AML-193 (cell line): Measurements from ENCODE around the gene LARGE1.
"Not testable (repeated sequence)": the region's sequence is repeated elsewhere in the genome, so short reads cannot be mapped to it uniquely, and the experiment has no call there.

ENCODE experiments used
- DNase-seq, 2 experiments: peaks; one replicate each; lab custom pipeline; 2025; lab: John Stamatoyannopoulos, UW

The LARGE1 gene

DNA sequence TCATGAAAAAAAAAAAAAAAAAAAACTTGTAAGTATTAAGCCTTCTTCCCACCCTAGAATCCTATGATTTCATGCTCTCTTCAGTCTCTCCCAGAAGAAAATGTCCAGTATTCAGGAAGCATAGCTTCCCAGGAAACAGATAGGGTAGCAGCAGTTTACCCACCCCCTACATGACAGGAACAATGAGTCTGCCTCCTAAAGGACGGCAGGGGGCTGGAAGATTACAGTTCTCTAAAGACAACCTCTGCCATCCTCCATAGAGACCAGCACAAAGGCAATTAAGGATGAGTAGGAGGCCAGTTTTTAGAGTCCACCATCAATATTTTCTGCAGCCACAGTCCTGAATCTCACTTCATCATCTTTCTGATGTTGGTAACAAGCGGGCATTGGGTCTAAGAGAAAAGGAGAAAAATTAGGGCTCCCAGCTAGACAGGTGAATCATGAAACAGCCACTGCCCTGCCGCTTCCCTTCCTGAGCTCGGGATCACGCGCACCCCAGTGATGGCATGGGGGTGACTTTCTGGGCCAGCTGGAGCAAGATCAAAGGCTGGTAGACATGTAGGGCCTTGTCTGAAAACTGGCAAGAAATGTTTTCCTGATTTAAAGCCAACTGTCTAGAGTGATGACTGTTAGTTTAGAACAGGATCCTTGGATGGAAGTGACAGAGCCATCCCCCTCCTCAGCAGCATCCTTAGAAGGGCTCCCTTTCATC lies 322.8 kb downstream of the LARGE1 start:
- DNase-seq: no peak

DNA sequence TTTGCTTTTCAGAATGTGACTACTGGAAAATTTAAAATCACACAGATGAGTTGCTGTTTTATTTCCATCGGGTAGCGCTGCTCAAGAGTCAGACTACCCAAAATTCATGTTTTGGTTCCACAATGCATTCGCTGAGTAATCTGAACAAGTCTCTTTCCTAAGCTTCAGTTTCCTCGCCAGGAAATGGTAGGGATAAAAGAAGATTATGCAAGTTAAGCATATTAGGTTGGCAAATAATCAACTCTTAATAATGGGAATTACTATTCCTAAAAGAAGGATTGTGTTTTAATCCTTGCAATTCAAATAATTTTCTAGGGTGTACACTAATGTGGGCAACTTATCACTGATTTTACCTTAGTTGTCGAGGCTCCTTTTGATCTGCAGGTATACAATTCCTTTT lies 326.5 kb downstream of the LARGE1 start:
- no peak for DNase-seq

DNA sequence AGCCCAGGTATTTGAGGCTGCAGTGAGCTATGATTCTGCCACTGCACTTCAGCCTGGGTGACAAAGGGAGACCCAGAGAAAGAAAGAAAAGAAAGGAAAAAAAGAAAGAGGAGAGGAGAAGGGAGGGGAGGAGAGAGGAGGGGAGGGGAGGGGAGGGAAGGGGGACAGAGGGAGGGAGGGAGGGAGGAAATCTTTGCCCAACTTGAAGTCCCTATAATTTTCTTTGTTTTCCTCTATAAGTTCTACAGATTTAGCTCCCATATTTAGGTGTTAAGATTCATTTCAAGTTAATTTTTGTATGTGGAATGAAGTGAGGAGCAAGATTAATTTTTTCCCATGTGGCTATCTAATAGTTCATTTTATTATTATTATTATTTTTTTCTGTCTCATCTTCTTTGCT lies 328.3 kb downstream of the LARGE1 start:
- no peak for DNase-seq

DNA sequence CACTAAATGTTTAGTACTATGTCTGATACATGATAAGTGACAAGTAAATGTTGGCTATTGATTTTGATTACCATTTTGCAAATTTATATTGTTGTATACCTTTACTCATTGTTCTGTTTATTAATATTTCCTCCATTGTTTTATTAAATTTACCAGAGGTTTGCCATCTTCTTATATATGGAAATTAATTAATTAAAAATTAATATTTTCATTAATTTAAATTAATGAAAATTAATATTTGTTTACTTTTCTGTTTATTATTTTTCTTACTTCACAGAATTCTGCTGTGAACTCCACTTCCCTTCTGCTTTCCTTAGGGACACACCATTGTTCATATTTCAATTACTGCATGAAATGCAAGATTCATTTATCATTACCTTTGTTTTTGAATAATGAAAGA lies 331.0 kb downstream of the LARGE1 start:
- no peak for DNase-seq

DNA sequence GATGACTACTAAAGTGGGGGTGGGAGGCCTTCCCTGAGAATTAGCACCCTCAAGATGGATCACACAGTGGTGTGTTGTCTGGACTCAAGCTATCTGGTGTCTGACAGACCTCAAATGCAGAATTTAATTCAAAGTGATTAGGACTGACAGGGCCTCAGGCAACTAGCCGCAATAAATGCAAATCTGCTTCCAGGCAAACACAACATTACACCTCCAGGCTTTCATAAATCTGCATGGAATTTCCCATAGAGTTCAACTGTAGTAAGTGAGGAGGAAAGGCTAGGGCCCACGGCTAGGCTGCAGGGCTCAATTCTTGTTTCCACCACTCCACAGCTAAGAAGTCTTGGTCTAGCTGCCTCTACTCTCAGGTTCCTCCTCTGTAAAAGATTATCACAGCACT lies 331.4 kb downstream of the LARGE1 start:
- no peak for DNase-seq

DNA sequence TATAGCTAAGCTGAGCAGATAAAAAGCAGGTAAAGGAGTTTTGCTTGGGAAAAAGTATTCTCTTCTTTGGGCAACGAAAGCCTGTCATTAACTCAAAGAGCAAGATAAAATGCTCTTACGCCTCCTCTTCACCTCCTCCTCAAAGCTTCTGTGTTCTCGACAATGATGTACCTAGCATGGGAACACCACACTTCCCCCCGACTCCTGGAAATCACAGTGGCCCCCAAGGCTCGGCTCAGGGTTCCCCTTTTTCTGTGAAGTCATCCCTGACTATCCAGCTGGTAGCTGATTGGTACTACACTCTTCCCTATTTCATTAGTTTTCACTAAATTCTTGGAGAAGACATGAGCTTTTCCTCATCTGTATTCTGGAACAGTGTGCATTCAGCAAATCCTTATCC lies 336.1 kb downstream of the LARGE1 start:
- no peak for DNase-seq

DNA sequence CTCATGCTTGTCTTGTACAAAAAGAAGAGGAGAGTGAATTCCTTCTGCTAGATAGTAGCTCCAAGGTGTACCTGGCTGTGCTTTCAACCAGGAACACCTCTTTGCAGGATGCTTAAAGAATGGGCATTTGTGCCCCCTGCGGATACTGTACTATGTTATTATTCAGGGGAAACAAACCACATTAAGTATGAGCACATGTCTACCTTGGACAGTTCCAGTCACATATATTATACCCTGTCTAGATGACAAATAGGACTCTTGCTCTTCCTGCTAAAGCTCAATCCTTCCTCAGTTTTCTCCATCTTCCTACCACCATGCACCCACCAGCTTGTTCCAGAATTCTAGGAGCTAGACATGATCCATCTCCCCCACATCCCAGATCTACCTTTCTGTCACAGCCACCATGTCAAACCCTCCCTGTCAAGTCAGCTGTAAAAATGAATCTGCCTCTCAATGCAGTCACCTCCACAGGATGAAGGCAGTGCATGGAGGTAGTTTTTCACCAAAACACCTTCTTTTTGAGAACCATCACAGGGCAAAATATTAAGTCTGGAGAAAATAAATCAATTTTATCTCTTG lies 337.4 kb downstream of the LARGE1 start:
- DNase-seq: no peak

DNA sequence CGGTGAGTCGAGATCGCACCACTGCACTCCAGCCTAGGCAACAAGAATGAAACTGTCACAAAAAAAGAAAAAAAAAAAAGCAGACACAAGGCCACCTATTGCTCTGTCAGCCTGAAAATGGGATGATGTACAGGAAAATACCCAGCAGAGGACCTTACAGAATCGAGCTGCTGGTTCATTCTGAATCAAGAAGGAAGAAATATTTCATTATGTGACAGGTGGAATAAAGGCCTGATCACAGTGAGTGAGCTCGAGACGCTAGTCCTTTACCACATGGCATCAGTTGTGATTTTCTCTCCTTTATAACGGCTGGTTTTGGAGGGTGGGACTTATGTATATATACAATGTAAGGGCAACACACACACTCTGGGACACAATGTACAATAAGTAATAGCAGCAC lies 340.0 kb downstream of the LARGE1 start:
- no peak for DNase-seq

DNA sequence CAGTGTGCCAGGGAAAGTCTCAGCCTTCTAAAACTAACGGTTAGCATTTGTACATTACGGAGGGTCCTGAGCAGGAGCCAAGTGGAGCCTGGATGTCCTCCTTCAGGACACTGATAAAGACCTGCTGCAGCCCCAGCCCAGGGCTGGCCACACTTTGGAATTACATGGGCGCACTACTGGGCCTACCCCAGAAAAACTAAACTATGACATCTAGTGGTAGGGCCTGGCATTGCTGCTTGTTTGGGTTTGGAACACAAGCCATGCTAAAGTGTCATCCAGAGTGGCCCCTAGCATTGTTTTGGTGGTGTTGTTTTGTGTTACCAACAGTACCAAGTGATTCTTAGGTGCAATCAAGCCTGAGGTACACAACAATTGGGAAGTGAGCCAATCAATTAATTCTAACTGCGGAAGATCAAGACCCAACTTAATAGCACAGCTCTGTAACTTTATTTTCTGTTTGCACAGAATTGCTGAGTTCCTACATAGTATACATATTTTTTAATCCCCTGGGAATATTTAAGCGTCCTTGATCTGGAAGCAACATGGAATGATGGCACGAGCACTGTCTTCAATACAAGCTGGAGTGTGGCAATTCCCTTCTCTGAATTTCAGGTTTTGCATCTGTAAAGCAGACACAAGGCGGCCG lies 340.7 kb downstream of the LARGE1 start:
- peak; percentile 10 to 12 for DNase-seq

DNA sequence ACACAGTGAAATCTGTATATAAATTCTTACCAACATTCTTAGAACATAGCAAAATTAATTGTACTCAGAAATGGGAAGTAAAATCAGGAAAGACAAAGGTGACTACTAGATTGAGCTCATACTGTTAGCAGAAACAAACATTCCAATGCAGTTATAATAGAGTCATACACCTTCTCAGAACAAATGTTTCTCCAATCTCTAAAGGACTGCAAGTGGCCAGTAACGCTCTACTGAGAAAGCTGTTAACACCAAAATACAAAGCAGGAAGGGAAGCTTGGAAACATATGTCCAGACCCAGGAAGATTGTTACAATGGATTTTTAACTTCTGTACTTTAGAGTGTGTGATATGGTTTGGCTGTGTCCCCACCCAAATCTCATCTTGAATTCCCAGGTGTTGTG lies 341.5 kb downstream of the LARGE1 start:
- no peak for DNase-seq

DNA sequence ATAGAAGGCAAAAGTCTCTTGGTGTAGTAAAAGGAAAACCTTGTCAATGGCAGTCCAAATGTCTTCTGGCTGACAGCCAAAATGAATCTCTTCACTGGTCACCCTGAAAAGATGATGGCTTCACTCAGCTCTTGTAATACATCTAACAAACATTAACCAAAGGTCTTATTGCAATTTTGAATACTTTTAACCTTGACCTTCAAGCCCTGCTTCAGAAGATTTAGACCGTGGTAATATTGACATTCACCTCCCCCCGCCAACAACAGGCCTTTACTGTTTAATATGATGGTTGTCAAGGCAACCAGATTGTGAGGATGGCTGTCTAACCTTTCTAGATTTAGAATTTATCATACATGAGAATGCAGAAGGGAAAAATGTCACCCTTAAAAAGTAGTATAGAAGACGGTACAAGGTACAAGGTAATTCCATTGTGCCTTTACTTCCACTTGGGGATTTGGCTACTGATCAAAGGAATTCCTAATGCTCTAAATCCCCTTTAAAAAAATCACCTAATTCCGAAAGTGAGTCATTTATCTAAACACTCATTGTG lies 342.3 kb downstream of the LARGE1 start:
- DNase-seq: no peak

DNA sequence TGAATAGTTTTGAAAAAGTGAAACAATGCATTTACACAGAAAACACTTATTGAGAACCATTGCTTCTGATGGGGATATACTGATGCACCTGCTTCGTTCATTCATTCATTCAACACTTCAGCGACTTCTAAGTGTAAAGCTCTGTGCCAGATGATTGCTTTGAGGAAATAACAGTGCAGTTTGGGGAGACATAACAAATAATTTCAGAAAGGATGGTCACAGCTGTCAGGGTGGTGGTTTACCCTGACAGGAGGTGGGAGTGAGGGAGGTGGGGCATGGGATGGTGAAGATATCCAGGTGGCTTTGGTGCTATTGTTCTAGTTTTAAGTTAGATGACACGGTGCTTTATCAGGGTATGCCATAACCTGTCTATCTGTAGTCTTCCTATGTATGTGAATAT lies 344.1 kb downstream of the LARGE1 start:
- no peak for DNase-seq

DNA sequence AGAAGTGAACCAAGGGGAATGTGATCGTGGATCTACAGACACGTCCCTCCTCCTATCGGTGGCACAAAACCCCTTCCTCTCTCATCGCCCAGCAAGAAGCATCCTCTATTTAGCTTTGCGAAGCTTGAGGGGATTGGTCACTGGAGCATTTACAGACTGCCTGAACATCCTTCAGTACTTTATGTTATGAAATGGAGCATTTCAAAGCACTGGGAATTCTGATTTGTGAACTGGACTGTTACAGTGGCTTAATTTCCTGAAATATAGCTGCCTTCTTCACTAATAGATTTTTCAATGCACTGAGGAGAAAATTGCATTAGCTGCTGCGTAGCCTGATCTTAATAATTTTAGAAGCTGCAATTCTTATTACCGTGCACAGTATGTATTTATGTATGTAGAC lies 344.5 kb downstream of the LARGE1 start:
- DNase-seq: no peak

DNA sequence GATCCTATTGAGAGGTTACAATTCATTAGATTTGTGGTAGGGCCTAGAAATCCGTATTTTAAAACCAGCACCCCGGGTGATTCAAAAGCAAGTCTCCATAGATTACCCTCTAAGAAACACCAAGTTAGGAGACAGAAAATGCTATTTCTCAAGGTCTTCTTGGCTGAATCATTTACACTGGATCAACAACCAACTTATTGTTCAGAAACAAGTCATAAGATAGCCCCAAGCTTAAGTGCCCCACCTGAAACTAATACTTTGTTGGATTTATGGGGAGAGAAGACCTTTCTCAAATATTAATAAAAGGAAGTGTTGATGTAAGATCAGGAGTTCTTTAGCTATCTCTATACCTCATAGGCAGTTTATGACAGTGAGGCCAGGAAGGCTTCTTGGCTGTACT lies 345.2 kb downstream of the LARGE1 start:
- DNase-seq: no peak

DNA sequence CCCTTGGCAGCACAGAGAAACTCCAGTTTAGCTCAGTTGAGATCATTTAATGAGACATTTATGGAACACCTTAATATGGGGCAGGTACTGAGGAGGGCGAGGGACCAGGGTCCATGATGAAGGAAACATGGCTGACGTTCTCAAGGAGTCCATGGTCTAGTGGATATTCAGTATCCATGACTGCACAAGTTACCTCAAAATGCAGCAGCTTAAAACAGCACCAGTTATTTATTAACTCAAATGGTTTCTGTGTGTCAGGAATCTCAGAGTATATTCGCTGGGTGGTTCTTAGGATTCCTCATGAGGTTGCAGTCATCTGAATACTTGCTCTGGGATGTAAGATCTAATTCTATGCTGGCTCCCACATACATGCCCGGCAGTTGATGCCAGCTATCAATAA lies 346.8 kb downstream of the LARGE1 start:
- DNase-seq: no peak

DNA sequence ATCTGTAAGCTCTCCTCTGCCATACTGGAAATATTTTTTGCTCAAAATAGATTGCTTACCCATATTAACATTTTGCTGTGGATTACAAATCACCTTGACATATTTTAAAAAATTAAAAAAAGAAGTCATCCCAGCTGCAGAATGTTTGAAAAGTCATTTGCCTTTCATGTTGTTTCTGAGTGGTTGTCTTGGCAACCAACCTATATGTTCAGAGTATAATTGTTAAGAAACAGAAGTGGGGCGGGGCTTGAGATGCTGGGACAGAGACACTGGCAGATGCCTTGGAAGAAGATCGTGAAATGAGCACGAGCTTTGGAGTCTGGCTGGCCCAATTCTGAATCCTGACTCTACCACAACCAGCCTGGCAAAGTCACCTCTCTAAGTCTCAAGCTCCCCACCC lies 348.2 kb downstream of the LARGE1 start:
- no peak for DNase-seq

DNA sequence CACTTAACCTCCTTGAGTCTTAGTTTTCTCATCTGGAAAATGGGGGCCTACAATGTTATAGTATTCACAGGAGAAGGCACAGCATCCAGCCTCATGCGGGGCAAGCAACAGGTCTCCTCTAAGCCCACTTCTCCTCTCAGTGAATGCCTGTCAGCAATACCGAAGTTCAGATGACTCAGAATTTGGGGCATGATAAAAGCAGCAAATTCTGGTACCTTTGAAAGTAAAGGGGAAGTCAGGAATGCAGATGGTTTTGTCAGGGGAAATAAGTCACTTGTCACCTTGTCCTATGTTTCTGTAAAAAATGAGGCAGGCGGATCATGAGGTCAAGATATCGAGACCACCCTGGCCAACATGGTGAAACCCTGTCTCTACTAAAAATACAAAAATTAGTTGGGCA lies 350.2 kb downstream of the LARGE1 start:
- DNase-seq: no peak

DNA sequence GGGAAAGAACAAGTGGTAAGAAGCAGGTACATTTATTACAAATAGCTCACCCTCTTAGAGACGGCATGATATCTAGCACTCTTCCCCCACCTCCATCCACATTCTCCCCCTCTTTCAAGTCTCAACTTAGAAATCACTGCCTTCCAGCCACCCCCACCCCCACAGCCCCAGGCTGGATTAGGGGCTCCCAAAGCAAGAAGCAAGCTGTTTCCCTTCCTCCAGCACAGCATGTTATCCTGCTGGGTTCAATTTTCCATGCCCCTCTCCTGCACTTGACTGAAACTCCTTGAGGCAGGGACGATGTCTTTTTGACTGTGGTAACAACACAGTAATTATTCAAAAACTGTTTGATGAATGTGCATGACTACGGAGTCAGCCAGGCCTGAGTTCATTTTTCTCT lies 350.7 kb downstream of the LARGE1 start:
- DNase-seq: no peak

DNA sequence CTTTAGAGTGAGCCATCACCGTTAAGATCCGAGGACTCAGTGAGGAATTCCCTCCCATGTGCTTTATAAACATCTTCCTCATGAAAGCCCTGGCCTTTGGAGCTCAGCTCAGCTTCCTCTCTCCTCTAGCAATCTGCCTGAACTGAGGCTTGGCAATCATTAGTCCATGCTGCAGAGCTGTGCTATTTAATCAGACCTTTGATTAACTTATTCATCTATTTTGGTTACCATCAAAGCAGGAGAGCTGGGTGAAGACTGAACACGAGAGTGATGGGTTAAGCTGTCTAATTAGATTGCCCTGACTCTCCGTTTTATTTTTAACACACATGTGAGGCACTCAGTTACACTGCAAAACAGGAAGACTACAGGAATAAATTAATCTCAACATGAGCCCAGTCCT lies 351.3 kb downstream of the LARGE1 start:
- DNase-seq: no peak

DNA sequence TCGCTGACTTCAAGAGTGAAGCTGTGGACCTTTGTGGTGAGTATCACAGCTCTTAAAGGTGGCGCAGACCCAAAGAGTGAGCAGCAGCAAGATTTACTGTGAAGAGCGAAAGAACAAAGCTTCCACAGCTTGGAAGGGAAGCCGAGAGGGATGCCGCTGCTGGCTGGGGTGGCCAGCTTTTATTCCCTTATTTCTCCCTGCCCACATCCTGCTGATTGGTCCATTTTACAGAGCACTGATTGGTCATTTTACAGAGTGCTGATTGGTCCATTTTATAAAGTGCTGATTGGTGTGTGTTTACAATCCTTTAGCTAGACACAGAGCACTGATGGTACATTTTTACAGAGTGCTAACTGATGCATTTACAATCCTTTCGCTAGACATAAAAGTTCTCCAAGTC lies 353.8 kb downstream of the LARGE1 start:
- not testable (repeated sequence) for DNase-seq

DNA sequence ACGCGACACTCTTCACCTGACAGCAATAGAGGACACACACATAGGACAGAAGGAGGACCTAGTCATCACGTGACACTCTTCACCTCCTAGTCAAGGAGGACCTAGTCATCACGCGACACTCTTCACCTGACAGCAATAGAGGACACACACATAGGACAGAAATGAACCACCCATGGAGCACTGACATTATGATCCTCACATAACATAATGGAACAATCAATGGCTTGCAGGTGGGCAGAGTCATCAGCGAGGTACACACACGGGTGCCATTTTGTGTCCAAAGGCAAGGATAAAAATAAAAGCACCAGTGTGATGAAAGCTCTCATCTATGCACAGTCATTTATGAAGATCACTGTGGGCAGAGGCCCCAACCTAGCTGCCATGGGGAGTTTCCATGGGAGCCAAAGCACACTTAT lies 354.7 kb downstream of the LARGE1 start:
- DNase-seq: no peak

DNA sequence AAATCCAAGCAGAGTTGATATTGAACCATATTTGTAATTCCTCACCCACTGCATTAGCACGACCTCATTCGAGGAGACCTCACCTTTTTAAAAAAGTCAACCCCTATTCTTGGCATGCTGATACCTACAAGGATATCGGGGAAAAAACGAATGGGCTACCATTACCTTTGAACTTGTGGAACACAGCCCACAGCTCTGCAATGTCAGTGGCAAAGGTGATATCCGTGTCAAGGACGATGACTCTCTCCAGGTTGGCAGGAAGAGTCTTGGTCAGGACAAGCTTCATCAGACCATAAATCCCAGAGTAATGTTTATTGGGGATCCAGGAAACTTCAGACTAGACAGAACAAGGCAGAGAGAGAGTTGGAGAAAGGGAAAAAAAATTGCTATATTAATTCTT lies 355.6 kb downstream of the LARGE1 start:
- DNase-seq: no peak

DNA sequence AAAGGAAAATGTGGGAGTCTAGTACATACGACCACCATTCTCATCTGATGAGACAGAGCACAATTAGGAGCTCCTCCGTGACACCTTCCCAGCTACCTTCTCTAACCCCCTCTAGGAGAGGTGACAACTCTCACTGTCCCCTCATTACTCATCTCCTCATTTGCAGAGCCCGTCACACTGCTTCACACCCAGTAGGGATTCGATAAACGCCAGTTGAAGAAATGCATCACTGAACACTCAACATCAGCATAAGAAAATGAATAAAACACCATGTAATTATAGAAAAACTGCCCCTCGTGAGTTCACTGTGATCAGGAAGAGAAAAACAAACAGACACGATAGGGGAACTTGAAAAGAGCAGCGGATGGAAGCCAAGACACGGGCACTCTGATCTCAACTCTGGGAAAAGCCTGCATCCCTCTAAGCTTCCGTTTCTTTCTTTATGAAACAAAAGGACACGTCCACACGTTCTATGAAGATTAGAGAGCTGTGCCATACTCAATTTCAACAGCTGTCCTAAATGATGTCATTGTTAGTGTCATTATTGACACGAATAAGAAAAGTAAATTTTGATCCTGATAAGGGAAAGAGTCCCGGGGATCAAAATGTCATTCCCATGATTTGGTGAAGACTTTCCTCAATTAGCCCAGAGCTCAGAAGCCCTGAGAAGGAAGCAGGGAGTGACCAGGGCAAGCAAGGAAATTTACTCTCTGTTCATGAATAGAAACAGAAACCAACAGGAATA lies 356.9 kb downstream of the LARGE1 start:
- DNase-seq: no peak
